ENCODE measurements around the gene SULF2. TPM values are rescaled to one million over a fixed set of nuclear protein-coding genes. Genes with fewer than 3 reads are reported as not detected.
A peak's percentile ranks its signal among the peaks of the same experiment; 100 is the strongest.

Gene SULF2
- total and polyA plus RNA-seq, 2 of the 13 experiments (the other 11 are each of a cell fraction or from before 2014, with no cell fraction given): 7.2 to 50.9 TPM

DNA sequence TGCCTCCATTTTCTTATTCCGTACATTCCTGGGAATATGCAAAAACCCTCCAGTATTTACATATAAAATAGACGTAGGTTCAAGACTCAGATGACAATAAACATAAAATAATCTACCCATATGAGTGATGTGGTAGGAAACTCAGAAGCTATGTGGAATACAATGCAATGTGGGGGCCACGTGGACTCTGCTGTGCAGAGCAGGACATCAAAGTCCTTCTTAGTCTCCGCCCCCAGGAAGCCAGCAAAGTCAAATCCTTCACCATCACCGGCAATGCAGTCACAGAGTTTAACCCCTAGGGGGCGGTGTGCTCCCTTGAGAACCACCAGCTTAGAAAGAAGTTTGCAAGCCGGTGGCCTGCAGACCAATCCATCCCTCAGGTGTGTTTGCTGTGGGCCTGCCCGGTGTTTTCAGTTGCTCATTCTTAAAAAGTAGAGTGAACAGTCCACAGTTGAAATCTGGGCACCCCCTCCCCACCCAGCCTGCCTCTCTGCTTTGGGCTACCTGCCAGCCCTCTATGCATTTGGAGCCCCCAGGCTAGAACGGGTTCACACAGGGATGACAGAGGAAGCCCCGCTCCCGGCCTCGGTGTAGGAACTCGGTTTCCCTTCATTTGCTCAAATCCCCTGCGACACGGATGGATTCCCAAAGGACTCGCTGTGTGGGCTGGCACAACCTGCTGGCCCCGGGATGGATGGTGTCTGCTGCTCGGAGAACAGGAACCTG is 59.9 kb downstream of the SULF2 start (continued):
- TF ChIP-seq, protein P1, sequence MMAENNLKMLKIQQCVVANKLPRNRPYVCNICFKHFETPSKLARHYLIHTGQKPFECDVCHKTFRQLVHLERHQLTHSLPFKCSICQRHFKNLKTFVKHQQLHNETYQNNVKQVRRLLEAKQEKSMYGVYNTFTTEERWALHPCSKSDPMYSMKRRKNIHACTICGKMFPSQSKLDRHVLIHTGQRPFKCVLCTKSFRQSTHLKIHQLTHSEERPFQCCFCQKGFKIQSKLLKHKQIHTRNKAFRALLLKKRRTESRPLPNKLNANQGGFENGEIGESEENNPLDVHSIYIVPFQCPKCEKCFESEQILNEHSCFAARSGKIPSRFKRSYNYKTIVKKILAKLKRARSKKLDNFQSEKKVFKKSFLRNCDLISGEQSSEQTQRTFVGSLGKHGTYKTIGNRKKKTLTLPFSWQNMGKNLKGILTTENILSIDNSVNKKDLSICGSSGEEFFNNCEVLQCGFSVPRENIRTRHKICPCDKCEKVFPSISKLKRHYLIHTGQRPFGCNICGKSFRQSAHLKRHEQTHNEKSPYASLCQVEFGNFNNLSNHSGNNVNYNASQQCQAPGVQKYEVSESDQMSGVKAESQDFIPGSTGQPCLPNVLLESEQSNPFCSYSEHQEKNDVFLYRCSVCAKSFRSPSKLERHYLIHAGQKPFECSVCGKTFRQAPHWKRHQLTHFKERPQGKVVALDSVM (CRISPR knock-in tag; IDR thresholded peaks at IDR 0.05): peak; percentile 49; the same call in 1 of the 2 replicates
- TF ChIP-seq ZNF230 (CRISPR knock-in tag; IDR thresholded peaks at IDR 0.05) (peak; percentile 59; the same call in 1 of the 2 replicates), ZNF570 (CRISPR knock-in tag; IDR thresholded peaks at IDR 0.05; ENCODE audit: borderline replicate concordance) (no peak), ZNF501 (CRISPR knock-in tag; IDR thresholded peaks at IDR 0.05) (peak; percentile 46; the same call in 1 of the 2 replicates), ZNF607 (CRISPR knock-in tag; IDR thresholded peaks at IDR 0.05; ENCODE audit: borderline replicate concordance) (peak; percentile 40; the same call in 1 of the 2 replicates), ZFYVE20 (CRISPR knock-in tag; IDR thresholded peaks at IDR 0.05; ENCODE audit: borderline replicate concordance, low read depth) (no peak), PRMT3 (CRISPR knock-in tag; IDR thresholded peaks at IDR 0.05; ENCODE audit: borderline replicate concordance, low read depth) (no peak), ZSCAN29 (CRISPR knock-in tag; conservative IDR thresholded peaks at IDR 0.05) (no peak), ZNF7 (CRISPR knock-in tag; IDR thresholded peaks at IDR 0.05) (no peak), ASH2L (IDR thresholded peaks at IDR 0.05; ENCODE audit: insufficient read length, low read depth, low read length) (peak; percentile 59), HHEX (CRISPR knock-in tag; IDR thresholded peaks at IDR 0.05) (no peak), ZNF768 (CRISPR knock-in tag; IDR thresholded peaks at IDR 0.05) (no peak; the same call in 1 of the 2 replicates), ZNF563 (CRISPR knock-in tag; IDR thresholded peaks at IDR 0.05) (no peak; the same call in 1 of the 2 replicates), ZFX (CRISPR knock-in tag; IDR thresholded peaks at IDR 0.05; ENCODE audit: low read depth) (peak; percentile 27; the same call in 1 of the 2 replicates), MIER3 (CRISPR knock-in tag; IDR thresholded peaks at IDR 0.05; ENCODE audit: borderline replicate concordance) (peak; percentile 79; the same call in 1 of the 2 replicates), ZEB1 (IDR thresholded peaks at IDR 0.05; ENCODE audit: insufficient replicate concordance, low read depth) (peak; percentile 52), MIXL1 (CRISPR knock-in tag; IDR thresholded peaks at IDR 0.05) (peak; percentile 75), RARA (CRISPR knock-in tag; IDR thresholded peaks at IDR 0.05) (peak; percentile 36; the same call in 1 of the 2 replicates), SIX4 (CRISPR knock-in tag; IDR thresholded peaks at IDR 0.05) (peak; percentile 32; the same call in 1 of the 2 replicates)
- TF ChIP-seq, protein P2, sequence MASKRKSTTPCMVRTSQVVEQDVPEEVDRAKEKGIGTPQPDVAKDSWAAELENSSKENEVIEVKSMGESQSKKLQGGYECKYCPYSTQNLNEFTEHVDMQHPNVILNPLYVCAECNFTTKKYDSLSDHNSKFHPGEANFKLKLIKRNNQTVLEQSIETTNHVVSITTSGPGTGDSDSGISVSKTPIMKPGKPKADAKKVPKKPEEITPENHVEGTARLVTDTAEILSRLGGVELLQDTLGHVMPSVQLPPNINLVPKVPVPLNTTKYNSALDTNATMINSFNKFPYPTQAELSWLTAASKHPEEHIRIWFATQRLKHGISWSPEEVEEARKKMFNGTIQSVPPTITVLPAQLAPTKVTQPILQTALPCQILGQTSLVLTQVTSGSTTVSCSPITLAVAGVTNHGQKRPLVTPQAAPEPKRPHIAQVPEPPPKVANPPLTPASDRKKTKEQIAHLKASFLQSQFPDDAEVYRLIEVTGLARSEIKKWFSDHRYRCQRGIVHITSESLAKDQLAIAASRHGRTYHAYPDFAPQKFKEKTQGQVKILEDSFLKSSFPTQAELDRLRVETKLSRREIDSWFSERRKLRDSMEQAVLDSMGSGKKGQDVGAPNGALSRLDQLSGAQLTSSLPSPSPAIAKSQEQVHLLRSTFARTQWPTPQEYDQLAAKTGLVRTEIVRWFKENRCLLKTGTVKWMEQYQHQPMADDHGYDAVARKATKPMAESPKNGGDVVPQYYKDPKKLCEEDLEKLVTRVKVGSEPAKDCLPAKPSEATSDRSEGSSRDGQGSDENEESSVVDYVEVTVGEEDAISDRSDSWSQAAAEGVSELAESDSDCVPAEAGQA (IDR thresholded peaks at IDR 0.05; ENCODE audit: low read depth): no peak
- TF ChIP-seq, protein P2 (CRISPR knock-in tag; IDR thresholded peaks at IDR 0.05; ENCODE audit: borderline replicate concordance): no peak
- TF ChIP-seq, protein P3, sequence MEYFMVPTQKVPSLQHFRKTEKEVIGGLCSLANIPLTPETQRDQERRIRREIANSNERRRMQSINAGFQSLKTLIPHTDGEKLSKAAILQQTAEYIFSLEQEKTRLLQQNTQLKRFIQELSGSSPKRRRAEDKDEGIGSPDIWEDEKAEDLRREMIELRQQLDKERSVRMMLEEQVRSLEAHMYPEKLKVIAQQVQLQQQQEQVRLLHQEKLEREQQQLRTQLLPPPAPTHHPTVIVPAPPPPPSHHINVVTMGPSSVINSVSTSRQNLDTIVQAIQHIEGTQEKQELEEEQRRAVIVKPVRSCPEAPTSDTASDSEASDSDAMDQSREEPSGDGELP (IDR thresholded peaks at IDR 0.05; ENCODE audit: borderline replicate concordance, low read depth): 0 out of 2 replicates have a peak, but pooled peaks have one; percentile 33

All from HepG2 (cell line).